ENCODE results near the gene APCDD1. TPM values are rescaled to one million over a fixed set of nuclear protein-coding genes. Genes with fewer than 3 reads are reported as not detected.

Gene APCDD1
- 1.7 and 3.3 TPM in 2 replicates for polyA plus RNA-seq (2014; cell fraction: cytosol; rRNA removed)
- polyA plus RNA-seq (2014; cell fraction: nucleus; rRNA removed) = 2.4 and 3.6 TPM in 2 replicates

DNA sequence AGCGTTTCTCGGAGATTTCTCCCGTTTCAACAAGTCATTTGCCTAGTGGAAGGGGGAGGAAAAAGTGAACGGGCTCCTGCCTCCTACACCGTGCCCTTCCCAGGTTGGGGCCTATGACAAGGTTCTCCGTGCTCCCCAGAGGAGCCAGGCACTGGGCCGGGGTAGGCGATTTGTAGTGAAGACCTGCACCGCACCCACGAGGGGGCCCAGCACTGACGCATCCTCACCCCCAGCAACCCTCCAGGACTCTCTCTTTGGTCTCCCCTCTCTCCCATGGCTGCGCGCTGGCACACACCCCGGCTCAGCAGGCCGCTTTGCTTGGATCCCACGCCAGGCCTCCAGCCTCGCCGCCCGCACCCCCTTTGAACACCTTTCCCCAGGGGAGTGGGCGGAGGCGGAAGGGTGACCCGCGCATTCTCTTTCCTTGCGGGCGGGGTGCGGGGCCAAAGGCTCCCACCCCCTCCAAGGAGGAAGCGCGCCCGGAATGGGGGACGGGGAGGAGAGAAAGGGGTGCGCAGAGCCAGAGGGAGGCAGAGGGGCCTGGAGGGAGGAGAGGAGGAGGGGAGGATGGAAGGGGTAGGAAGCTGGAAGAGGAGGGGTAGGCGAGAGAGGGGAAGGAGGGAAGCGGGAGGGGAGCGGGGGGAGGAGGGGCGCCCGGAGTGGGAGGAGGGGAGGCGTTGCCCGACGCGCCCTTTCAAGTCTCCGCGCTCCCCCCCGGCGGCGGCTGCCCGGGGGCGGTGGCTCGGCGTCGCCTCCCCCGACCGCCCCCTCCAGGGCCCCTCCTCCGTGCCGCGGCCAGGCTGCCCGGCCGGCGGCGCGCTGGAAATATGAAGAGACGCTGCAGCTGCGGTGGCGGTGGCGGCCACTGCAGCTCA, at the start of gene APCDD1:
Gene APCDD1, plus strand, starts transcription at position 830 of the 875 bp plus-strand sequence. CDS start 347 bp downstream, outside the sequence.
- peak; percentile 70 for DNase-seq (ENCODE audit: low spot score)

DNA sequence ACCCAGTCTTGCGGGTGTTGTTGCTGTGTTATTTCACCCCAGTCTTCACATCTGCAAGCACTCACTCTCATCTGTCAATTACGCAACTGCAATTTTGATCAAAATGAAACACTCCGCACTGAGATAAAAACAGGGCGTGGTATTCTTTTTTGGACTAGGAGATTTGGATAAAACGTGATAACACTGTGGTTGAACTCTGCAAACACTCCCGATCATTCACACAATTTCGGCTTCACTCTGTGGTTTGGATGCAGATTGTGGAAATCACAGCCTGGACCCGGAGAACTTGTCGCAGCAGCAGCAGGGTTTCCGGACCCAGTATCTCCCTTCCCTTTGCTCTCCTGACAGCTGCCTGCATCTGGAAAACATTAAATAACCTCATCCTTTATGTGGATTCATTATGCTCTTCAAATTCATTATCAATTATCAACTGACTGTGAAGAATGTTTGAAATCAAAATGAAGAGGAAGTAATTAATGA, 49.4 kb upstream of the APCDD1 start:
- DNase-seq (ENCODE audit: low spot score) = no peak

DNA sequence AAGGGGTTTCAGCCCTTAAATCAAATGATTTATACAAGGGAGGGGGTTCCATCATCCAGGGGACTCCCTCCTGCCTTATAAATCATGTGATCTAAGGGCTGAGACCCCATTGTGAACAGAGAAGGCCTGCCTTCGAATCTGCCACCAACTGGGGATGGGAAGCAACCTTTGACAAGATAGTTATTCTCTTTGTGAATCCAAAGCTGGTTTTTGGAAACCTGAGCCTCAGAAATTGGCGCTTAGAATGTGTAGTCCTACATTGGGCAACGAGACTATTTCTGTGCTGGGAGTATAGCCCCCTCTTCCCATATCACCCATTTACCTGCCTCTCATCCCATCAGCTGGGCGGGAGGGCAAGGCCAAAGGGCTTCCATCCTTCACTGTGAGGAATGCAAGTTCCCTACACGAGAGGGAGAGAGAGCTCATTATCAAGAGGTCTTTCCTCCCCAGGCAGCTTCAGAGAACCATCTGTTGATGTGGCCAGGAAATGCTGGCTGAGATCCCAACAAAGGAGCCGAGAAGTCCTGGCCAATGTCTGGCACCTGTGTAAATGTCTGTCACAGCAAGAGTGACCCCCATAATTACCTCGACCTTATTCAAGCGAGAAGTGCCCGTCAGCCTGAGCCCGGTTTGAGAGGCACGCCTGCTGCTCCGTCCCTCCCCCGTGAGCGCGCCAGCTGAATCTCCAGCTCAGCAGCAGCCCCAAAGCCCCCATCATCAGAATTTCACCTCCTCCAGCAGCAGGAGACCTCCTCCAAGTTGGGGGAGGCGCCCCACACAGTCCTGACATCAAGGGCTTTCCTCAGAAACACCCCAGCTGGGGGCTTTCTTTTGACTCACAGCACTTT, 48.4 kb upstream of the APCDD1 start:
- no peak for DNase-seq (ENCODE audit: low spot score)

DNA sequence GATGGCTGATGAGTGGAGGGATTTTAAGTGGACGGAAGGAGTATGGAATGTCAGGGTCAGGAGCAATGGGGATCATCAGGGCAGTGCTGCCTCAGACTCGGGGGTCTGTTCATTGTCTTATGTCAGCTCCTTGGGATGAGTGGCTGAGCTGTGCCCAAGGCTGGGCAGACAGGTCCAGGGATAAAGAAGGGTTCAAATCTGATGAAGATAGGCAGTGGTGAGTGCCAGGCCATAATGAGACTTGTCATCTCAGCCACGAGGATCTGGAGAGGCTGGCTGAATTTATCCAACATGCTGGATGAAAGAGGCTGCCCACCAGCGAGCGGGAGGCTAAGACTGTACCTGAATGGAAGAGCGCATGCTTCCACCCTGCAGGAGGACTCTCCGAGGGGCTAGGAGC, 46.3 kb upstream of the APCDD1 start:
- DNase-seq (ENCODE audit: low spot score) = no peak

DNA sequence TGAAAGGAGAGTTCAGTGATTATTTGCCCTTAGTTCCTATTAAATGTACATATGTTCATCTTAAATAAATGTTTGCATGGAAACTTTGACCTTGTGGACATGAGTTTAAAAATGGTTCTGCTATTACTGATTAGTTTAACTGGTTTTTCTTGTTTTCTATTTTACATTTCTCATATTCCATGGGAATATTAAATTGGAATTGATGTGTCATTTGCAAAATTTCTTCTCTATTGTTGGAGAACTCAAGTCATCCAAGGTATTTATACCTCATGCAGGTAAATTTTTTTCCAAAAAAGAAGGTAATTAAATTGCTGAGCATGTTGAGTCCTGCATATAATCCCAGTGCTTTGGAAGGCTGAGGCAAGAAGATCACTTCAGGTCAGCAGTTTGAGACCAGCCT, 45.4 kb upstream of the APCDD1 start:
- no peak for DNase-seq (ENCODE audit: low spot score)

DNA sequence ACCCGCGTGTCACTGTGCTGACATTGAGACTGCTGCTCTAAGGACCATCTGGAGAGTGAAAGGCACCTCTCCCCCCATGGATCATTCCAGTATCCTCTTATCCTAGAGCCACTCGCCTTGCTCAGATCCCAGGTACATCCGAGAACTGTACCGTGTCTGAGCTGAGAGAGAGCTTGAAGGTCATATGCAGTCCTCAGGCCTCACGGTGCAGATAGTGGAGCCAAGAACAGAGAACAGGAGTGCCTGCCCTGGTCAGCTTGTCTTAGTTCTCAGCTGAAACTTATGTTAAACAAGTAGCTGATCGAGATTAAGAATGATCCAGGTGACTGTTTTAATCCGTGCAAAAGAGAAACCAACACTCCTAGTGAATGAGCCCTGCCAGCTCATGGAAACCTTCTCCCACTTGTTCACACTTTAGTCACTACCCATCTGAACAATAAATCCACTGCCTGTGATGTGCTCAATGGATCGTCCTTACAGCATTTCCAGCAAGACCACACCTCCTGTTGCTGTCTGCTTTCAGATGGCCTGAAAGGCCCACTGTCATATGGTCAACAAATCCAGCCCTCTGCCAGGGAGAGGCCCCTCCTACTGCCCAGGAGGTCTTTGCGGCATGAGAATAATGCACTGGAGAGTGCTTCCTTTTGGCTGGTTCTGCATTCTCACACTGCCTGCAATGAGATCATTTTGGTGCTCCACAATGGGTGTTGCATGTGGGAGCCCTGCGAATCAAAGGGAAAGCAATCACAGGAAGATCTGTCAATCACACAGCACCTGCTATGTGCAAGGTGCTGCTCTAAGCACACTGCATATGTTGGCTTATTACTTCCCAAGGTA, 43.7 kb upstream of the APCDD1 start:
- DNase-seq (ENCODE audit: low spot score) = no peak

DNA sequence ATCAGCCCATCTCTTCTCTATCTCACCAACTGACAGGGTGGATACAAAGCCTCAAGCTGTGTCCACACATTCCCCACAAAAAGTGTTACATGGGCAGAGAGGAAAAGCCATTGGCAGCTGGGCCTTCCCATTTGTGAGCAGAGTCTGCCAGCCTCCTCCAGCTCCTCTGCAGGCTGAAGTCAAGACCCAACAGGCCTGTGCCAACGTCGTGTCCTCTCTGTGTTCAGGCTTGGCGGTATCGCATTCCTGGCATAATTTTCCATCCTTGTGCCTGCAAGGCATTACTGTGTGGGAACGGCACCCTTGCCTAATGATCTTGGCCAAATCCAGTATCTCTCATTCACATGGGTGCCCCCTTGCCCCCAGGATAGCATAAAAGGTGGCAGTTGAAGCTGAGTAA, 41.5 kb upstream of the APCDD1 start:
- DNase-seq (ENCODE audit: low spot score) = no peak

DNA sequence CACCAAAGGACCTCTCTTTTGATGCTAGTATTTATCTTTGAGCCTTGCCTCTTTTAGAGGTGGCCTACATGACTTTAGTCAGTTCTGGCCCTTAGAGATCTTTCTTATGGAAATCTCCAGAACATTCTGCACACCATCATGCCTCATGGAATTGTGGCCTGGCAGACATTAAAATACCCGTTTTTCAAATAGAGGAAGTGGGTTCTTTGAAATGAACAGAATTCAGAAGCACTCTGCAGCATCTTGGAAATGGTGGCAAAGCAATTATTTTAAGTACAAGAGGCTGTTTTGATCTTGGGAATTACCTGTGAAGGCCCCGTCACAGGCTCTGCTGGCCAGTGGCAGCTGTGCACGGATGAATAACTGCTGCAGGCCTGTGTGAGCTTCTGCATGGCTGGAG, 40.7 kb upstream of the APCDD1 start:
- DNase-seq (ENCODE audit: low spot score) = no peak

DNA sequence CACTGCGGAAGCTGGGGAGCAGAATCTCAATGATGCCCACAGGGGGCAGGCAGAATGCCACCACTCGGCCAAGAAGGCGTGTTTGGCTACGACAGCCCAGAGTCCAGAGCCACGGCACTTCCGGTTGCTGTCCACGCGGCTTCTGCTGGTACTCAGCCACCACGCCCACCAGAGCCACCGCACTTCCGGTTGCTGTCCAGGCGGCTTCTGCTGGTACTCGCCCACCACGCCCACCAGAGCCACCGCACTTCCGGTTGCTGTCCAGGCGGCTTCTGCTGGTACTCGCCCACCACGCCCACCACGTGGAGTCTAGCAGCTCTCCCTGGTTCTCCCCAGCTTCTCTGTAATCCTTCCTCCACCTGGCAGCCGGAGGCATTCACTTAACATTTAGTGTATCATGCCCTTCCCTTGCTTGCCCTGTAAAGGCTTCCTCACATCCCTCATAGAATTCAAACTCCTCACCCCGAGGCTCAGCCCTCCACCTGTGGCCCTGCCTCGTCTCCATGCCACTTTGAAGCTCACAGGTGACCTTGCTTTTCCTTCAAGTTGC, 40.1 kb upstream of the APCDD1 start:
- no peak for DNase-seq (ENCODE audit: low spot score)

DNA sequence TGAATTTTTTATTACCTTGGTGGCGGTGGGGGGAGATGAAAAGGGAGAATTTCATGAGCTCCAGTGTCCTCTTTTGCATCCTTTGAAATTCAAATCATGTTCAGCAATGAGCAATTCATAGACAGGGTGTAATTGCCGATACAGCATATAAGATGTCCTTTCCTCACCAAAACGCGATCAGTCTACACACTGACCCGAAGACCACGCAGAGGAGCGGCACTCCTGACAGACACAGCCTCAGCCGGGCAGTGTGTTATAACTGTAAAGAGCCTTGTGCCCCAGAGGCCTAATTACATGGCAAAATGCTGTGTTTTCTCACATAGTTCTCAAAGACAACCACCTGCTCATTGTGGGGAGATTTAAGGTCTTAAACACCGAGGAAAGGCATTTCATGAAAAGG, 38.4 kb upstream of the APCDD1 start:
- no peak for DNase-seq (ENCODE audit: low spot score)

DNA sequence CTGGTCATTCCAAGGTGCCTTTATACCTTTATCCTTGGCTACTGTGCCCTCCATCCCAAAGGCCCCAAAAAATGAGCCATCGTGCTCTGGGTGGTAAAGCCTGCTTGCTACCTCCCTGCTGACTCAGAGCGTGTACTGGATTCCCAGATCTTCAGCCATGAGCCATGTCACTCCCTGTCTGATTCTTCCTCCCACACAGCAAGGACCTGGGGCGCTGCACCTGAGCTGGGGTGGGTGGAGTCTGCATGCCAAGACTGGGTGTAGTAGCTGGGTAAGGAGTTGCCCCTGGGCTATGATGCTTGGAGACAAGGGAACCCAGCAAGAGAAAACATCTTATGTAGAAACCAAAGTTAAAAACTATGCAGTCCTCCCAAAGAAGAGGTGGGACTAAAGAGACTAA, 37.2 kb upstream of the APCDD1 start:
- no peak for DNase-seq (ENCODE audit: low spot score)

DNA sequence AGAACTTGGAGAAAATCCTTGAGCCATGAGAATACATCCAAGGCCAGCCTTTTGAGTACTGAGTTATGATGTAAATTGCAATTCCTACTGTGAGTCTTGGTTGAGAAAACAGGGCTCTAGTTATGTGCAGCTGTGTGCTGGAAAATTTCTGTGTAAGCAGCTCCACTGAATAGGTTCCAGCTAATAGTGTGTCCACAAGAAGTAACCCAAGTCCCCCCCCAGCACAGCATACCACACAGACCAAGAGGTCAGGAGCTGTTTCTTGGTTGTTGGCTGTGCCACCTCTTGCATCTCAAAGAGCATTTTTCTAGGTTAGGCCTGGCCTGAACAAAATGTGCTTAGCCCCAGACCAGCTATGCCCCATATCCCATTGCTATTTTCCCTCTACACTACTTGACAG, 36.8 kb upstream of the APCDD1 start:
- DNase-seq (ENCODE audit: low spot score) = no peak

DNA sequence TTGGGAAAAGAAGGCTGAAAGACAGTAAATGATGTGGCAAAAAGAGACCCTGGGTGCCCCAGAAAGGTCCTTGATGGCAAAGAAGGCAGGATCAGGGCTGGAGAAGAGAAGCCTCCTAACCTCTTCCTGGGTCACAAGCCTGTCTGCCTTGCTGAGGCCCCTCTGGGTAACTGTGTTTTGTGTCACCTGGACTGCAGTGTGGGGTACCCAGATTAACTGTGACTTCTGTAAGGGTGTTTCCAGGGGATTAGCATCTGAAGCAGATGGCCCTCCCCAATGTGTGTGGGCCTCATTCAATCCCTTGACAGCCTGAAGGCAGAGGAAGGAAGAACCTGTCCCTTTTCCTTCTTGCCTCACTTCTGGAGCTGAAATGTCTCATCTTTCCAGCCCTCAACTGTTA, 35.6 kb upstream of the APCDD1 start:
- no peak for DNase-seq (ENCODE audit: low spot score)

DNA sequence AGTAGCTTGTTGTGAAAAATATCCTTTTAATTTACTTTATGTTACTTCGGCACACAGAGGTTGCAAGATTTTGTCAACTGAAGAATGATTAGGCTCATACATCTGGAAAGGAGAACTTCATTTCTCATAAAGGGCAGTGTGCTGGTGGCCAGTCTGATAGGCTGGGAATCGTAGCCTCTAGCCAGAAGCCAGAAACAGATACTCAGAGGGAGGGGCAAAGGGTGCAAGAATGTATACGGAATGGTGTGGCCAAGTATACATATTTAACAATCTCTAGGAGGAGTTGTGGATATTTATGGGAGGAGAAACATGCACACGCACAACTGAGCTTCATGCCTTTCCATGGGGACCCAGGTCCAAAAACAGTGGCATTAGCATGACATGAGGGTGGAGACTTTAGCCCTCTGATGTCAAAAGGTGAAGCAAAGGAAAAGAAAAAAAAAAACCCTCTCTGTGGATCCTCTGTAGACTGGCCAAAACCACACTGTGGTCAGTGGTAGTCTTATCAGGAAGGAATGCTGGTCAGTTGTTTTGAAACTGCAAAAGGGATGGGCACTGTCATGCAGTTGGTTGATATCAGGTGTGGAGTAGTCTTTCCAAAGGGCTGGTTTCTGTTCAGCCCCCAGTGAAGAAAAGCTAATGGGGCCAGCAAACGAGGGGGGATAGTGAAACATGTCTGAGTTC, 34.9 kb upstream of the APCDD1 start:
- DNase-seq (ENCODE audit: low spot score) = no peak

DNA sequence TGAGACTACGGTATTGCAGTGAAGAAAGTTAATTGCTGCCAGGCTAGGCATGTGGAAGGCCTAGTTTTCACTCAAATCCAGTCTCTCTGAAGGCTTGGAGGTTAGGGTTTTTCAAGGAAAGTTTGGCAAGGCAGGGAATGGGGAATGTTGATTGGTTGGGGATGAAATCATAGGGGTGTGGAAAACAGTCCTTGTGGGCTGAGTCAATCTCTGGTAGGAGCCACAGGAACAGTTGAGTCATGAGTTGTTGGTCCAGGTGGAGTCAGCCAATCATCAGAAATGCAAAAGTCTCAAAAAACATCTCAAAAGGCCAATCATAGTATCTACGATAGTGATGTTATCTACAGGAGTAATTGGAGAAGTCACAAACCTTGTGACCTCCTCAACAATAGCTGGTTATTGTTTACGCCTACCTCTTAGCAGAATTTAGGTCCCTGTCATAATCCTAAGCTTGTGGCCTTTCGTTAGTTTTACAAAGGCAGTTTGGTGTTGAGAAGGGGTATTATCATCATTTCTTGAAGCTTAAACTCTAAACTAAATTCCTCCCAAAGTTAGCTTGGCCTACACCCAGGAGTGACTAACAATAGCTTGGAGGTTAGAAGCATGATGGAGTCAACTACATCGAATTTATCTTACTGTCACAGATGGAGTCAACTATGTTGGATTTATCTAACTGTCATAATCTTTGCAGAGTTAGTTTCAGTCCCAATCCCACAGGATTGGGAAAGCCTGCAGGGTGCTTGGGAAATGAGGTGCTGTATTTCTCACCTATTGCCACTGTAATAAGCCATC, 33.7 kb upstream of the APCDD1 start:
- DNase-seq (ENCODE audit: low spot score) = no peak

DNA sequence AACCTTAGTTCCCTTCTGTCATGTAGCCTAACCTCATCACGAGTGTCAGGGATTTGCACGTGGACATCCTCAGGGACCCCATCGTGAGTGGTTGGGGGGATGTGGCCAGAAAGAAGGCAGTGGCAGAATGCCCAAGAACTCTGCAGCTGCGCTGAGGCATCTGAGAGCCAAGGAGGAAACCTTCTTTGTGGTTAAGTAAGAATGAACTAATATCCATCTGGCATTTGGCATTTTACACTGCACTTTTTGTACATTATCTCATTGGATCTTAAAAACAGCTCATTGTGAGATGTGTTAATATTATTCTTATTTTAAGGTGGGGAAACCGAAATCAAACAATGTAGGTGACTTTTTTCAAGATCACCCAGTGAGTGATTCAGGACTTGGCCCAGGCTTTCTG, 32.6 kb upstream of the APCDD1 start:
- DNase-seq (ENCODE audit: low spot score) = no peak

DNA sequence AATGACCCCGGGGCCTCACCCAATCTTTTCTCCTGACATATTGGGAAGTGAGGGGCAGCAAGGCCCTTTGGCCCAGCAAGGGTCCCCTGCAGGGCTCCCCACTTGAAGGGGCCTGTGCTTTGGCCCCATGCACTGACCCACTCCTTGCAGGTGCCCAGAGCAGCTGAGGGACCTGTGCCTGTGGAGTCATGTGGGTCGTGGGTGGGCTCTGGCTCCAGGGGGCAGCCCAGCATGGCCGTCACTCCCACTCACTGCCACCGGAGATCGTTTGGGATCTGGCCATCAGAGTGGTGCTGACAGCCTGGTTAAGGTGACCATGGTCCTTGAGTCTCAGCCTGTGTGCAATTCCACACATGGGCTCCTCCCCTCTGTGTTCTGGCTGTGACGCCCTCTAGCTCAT, 31.7 kb upstream of the APCDD1 start:
- no peak for DNase-seq (ENCODE audit: low spot score)

DNA sequence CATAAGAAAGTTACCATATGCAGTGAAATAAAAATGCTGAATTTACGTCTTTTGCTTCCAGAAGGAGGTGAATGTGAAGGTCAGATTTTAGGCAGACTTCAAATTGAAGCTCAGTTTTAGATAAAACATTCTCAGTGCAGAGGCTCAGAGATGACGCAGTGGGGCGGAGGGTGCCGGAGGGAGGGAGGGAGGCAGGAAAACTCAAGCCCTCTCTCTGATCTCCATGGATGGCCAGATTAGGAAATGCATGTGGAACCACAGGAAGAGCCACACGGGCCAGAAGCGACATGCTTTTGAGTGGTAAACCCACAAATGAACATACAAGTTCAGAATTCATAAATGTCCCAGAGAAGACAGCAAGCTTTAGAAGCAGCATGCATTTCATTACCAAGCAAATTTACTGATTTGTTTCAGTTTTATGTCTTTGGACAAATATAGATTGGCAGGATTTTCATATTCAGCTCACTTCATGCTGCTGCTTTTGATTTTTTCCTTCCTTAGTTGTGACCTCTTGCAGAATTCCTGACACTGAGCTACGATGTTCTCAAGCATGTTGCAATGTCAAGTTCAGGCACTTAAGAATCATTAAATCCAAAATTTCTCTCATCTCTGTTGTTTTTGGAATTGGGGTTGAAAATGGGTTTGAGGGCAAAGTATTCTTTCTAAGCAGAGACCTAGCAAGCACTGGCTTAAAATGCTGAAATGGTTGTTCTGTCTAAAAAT, 29.7 kb upstream of the APCDD1 start:
- DNase-seq (ENCODE audit: low spot score) = no peak

DNA sequence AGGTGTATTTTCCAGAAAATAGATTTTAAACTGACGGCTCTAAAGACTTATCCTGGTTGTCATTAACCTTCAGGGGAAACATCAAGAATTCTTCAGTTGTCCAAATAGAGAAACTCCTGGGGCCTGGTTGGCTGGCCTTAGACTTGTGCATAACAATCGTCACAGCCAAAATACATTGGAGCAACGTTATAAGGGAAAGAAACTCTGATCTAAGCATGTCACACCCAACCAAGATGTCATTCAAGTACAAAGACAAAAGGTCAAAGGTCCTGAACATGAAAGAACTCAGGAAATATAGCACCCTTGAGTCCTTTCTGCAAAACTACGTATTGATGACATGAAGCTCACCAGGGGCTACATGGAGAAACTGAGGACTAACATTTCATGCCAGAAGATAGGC, 23.8 kb upstream of the APCDD1 start:
- DNase-seq (ENCODE audit: low spot score) = no peak
